Measurements from ENCODE around the gene COX7A2L. TPM values are rescaled to one million over a fixed set of nuclear protein-coding genes. Genes with fewer than 3 reads are reported as not detected.

Gene COX7A2L
- total and polyA plus RNA-seq, 9 of the 15 experiments (the other 6 are each of a cell fraction or from before 2014, with no cell fraction given): 118 to 481 (median 163) TPM

DNA sequence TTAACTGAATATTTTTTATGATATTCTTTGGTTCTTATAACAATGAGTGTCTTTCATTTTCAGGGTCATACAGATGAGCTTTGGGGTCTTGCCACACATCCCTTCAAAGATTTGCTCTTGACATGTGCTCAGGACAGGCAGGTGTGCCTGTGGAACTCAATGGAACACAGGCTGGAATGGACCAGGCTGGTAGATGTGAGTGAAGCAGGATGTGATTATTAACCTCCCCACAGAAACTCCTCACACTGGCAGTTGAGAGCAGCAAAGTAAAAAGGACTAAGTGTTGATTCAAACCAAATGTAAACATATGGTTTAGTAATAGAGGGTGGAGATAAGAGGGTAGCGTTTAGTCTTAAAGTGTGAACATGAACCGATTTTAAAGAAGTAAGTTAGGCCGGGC is 57.8 kb downstream of the COX7A2L start:
- intact Hi-C loops (cut with micrococcal nuclease) (no loop called here), in situ Hi-C loops (cut with MboI) (no loop called here)
- no TSS peak for BruUV-seq (replicated peaks)
- no peak overlapping the region for H2AFZ ChIP-seq (ENCODE audit: low read depth, low read length)
- no peak overlapping the region for H3K27ac ChIP-seq (ENCODE audit: extremely low read depth, low read depth, low read length)
- H4K20me1 ChIP-seq (replicated peaks; ENCODE audit: control insufficient read depth, insufficient read depth, low read length): no peaks in the 10 kb centered on the region
- H3K27me3 ChIP-seq (ENCODE audit: control insufficient read depth in 2 of 2, insufficient read depth in 2 of 2, low read length in 2 of 2): no peaks in the 10 kb centered on the region
- 96% methylated on average over 3 of the region's 3 CpGs for WGBS (ENCODE audit: insufficient coverage, low coverage, missing lambda C conversion rate)
- no peaks in the 10 kb centered on the region for H3K79me2 ChIP-seq (ENCODE audit: control insufficient read depth, insufficient read depth, low read length)
- H3K9me3 ChIP-seq (replicated peaks; ENCODE audit: control insufficient read depth, insufficient read depth, low read depth, low read length): no peaks in the 10 kb centered on the region
- H3K4me3 ChIP-seq: no peak overlapping the region
- no peak overlapping the region for H3K9ac ChIP-seq (ENCODE audit: insufficient read depth in 1 of 2, low read depth in 2 of 2, low read length in 2 of 2)
- DNase-seq (ENCODE audit: extremely low read depth in 1 of 4, low spot score in 3 of 4) (no peak), ATAC-seq (no peak), FAIRE-seq (no peak)
- ChIA-PET POLR2A (interaction anchor here (0.9 kb wide), 1 partner anchor 11 kb away, joined by 3 read pairs; no protein-coding TSS in a partner anchor), CTCF (ENCODE audit: low intra/inter-chr PET ratio) (no interaction called here)
- H3K4me1 ChIP-seq (replicated peaks in 1 of 2; ENCODE audit: control insufficient read depth in 2 of 2, insufficient read depth in 2 of 2, low read length in 2 of 2): no peaks in the 10 kb centered on the region
- peaks cover 29% of the 10 kb centered on the region; the same call in 2 of the 3 replicates for H3K36me3 ChIP-seq (ENCODE audit: control insufficient read depth, insufficient read depth, low read length)
- H3K9me1 ChIP-seq (ENCODE audit: control insufficient read depth, insufficient read depth, low read length): no peaks in the 10 kb centered on the region
- no peak overlapping the region for H3K4me2 ChIP-seq (ENCODE audit: insufficient read depth, low read length)
- no peak for TF ChIP-seq SMAD2 (IDR thresholded peaks at IDR 0.05; ENCODE audit: low read depth, low read length)
- no peak for TF ChIP-seq DACH1 (IDR thresholded peaks at IDR 0.05; ENCODE audit: partially characterized antibody)
- TF ChIP-seq, protein P1, sequence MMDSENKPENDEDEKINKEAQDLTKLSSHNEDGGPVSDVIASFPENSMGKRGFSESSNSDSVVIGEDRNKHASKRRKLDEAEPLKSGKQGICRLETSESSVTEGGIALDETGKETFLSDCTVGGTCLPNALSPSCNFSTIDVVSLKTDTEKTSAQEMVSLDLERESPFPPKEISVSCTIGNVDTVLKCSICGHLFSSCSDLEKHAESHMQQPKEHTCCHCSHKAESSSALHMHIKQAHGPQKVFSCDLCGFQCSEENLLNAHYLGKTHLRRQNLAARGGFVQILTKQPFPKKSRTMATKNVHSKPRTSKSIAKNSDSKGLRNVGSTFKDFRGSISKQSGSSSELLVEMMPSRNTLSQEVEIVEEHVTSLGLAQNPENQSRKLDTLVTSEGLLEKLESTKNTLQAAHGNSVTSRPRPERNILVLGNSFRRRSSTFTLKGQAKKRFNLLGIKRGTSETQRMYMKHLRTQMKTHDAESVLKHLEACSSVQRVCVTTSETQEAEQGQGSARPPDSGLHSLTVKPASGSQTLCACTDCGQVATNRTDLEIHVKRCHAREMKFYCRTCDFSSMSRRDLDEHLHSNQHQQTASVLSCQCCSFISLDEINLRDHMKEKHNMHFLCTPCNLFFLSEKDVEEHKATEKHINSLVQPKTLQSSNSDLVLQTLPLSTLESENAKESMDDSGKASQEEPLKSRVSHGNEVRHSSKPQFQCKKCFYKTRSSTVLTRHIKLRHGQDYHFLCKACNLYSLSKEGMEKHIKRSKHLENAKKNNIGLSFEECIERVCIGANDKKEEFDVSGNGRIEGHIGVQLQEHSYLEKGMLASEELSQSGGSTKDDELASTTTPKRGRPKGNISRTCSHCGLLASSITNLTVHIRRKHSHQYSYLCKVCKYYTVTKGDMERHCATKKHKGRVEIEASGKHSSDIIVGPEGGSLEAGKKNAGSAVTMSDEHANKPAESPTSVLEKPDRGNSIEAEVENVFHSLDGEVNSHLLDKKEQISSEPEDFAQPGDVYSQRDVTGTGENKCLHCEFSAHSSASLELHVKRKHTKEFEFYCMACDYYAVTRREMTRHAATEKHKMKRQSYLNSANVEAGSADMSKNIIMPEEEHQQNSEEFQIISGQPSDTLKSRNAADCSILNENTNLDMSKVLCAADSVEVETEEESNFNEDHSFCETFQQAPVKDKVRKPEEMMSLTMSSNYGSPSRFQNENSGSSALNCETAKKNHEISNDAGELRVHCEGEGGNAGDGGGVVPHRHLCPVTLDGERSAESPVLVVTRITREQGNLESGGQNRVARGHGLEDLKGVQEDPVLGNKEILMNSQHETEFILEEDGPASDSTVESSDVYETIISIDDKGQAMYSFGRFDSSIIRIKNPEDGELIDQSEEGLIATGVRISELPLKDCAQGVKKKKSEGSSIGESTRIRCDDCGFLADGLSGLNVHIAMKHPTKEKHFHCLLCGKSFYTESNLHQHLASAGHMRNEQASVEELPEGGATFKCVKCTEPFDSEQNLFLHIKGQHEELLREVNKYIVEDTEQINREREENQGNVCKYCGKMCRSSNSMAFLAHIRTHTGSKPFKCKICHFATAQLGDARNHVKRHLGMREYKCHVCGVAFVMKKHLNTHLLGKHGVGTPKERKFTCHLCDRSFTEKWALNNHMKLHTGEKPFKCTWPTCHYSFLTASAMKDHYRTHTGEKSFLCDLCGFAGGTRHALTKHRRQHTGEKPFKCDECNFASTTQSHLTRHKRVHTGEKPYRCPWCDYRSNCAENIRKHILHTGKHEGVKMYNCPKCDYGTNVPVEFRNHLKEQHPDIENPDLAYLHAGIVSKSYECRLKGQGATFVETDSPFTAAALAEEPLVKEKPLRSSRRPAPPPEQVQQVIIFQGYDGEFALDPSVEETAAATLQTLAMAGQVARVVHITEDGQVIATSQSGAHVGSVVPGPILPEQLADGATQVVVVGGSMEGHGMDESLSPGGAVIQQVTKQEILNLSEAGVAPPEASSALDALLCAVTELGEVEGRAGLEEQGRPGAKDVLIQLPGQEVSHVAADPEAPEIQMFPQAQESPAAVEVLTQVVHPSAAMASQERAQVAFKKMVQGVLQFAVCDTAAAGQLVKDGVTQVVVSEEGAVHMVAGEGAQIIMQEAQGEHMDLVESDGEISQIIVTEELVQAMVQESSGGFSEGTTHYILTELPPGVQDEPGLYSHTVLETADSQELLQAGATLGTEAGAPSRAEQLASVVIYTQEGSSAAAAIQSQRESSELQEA (IDR thresholded peaks at IDR 0.05; ENCODE audit: low read depth): no peak
- no peak for TF ChIP-seq TRIM24 (IDR thresholded peaks at IDR 0.05)
- no peak for TF ChIP-seq SNIP1 (IDR thresholded peaks at IDR 0.05; ENCODE audit: low read depth)
- no peak for TF ChIP-seq ZNF282 (CRISPR knock-in tag; IDR thresholded peaks at IDR 0.05)
- TF ChIP-seq SMAD1 (IDR thresholded peaks at IDR 0.05; ENCODE audit: low read depth, low read length, partially characterized antibody): no peak
- TF ChIP-seq POU5F1 (IDR thresholded peaks at IDR 0.05; ENCODE audit: borderline replicate concordance, low read depth, low read length, partially characterized antibody): no peak
- TF ChIP-seq GATAD2A (IDR thresholded peaks at IDR 0.05): no peak
- TF ChIP-seq MIER1 (IDR thresholded peaks at IDR 0.05; ENCODE audit: low read depth): no peak
- TF ChIP-seq EP400 (IDR thresholded peaks at IDR 0.05): no peak
- no peak for TF ChIP-seq EHMT2 (IDR thresholded peaks at IDR 0.05)
- TF ChIP-seq PTRF (tag; IDR thresholded peaks at IDR 0.05): no peak
- TF ChIP-seq TEAD2 (tag; IDR thresholded peaks at IDR 0.05): no peak
- TF ChIP-seq HEY1 (CRISPR knock-in tag; IDR thresholded peaks at IDR 0.05; ENCODE audit: borderline replicate concordance): no peak
